ENCODE measurements around the gene SP5.
"Not testable (repeated sequence)": the region's sequence is repeated elsewhere in the genome, so short reads cannot be mapped to it uniquely, and the experiment has no call there.

Gene SP5

DNA sequence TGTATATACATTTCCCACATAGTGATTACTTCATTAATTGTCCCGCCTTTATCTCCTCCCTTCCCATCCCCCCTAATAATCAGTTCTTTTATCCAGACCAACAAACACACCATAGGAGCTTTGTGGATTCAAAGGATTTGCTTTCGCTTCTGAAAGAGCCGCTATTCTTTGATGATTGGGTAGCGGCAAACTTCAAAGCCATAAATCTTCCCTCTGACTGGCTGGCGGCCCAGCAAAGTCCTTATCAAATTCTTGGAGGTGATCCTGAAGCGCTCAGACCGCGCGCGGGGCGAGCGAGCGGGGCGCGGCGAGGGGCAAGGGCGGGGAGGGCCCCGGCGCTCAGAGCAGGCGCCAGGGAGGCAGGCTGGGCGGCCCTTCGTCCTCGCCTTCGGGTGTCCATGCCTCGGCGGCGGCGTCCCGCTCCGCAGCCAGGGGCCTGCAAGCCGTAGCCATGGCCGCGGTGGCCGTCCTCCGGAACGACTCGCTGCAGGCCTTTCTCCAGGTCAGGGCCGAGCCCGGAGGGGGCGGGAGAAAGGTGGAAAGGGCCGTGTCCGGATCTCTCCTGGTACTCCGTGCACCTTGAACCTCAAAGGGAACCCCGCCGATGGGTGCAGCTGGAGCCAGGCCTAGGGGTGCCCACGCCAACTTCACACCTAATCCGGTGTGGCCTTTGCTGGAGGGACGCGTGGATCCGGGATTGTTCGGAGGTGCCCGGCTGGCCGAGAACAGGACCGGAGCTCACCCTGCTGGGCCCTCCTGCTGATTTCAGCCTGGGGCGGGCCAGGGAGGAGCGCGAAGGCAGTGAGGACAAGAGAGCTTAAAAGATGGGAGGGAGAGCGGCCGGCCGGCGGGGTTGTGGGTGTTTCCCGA, at the start of gene SP5:
TSS of gene SP5 (plus strand) at position 276 of the 870 bp plus-strand sequence. CDS start at position 452, 176 bp downstream.
- peak; percentile 72 for DNase-seq (ENCODE audit: low spot score)

GRCh38 chr2:170665743-170666142, 49.4 kb upstream of the SP5 start:
- no peak for DNase-seq (ENCODE audit: low spot score)

DNA sequence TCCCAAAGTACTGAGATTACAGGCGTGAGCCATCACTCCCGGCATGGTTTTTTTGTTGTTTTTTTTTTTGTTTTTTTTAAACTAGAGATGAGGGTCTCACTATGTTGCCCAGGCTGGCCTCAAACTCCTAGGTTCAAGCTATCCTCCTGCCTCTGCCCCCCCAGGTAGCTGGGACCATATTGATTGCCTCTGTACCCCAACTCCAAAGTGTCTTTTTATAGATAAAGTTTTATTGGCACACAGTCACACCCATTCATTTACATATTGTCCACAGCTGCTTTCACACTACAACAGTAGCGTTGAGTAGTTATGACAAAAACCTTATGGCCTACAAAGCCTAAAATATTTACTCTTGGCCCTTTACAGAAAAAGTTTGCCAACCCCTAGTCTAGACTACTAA, 45.2 kb upstream of the SP5 start:
- DNase-seq (ENCODE audit: low spot score) = no peak

- DNase-seq (ENCODE audit: low spot score) = no peak
These were observed 44.5 kb upstream of the SP5 start for GRCh38 chr2:170670651-170671050.

DNA sequence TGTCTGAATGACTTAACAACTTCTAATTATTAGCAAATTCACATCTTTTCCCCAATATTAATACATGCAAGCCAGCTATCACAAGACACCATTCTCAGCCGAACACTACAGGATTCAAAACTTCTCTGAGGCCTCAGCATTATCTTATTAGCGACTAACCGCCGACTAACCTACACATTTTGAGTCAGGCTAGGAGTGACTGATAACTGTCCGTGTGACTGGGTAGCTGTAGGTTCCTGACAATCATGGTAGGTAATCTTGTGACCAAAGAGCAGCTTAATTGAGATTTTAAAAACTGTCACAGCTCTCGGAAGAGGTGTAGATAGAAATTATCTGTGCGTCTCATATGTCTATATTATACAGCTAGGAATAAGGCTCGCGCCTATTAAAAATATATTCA, 44.1 kb upstream of the SP5 start:
- no peak for DNase-seq (ENCODE audit: low spot score)

DNA sequence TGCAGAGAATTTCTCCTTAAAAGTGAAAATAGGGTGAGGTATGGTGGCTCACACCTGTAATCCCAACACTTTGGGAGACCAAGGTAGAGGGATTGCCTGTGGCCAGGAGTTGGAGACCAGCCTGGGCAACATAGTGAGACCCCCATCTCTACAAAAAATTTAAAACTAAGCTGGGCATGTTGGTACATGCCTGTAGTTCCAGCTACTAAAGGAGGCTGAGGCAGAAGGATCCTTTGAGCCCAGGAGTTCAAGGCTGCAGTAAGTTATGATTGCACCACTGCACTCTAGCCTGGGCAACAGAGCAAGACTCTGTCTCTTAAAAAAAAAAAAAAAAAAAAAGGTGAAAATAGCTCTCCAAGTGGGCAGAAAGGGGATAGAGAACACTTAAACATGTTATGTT, 40.9 kb upstream of the SP5 start:
- not testable (repeated sequence) for DNase-seq (ENCODE audit: low spot score)

DNA sequence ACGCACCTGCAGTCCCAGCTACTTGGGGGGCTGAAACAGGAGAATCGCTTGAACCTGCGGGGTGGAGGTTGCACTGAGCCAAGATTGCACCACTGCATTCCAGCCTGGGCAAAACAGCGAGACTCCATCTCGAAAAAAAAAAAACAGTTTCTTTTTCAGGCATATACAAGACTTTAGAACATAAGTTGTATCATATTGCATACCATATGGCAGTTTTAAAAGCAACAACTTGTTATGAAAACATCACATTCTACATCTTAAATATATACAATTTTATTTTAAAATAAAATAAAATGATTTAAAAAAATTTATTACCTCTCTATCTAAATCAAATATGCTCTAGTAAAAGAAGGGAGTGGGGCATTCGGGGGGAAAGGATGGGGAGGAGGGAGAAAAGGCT, 39.4 kb upstream of the SP5 start:
- DNase-seq (ENCODE audit: low spot score) = no peak

DNA sequence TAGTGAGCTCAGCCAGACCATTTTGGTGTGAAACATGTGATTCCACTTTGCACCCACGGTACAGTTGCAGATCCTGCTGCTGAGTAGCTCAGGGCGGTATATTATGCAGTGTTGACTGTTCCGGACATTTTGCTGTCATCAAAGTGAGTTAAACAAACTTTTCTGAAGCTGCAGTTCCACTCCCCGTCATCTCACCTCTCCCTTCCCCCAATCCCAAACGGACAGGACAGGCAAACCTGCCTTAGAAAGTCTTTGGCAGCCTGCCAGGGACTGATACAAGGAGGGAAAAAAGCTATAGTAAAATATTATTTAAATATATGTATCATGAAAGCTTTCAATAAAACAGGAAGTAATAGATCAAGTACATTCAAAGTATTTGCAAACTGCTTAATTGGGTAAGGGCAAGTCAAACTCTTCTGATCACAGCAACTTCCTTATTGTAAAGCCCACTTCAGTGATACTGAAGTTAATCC, 35.5 kb upstream of the SP5 start:
- no peak for DNase-seq (ENCODE audit: low spot score)

- no peak for DNase-seq (ENCODE audit: low spot score)
These were observed 34.8 kb upstream of the SP5 start for GRCh38 chr2:170680172-170680941.

- DNase-seq (ENCODE audit: low spot score) = no peak
These were observed 33.8 kb upstream of the SP5 start for GRCh38 chr2:170681311-170681710.

DNA sequence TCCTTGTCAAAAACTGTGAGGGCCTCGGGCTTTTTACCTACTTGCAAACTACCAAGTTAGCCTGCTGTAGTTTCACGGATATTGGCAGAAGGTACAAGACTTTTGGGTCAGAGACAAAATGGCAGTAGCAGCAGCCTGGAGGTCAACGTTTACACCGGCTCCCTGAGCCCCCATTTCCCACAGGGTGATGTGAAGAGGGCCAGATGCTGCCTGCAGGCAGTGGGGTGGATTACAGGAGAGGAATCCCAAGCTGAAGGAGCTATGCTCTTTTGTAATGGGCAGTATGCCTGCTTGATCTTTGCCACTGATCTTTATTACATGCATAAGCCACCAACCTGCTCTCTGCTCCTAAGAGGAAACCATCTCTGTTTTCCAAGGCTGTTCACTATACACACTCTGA, 29.5 kb upstream of the SP5 start:
- no peak for DNase-seq (ENCODE audit: low spot score)

DNA sequence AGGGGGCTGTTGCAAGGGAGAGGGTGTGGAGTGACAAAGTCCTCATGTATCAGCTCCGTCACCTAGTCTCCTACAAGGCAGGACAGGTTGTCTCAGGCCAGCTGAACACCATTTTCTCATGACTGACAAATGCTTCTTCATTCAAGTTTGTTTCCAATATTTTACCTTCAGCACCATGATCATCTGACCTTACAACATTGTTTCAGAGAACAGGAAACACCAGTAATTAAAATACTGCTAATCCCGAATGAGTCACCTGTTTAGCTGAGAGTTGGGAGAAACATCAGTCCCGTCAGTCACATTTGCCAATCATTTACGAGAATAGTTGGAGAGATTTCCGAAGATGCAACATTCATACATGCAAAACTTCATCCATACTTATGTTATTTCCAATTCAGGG, 25.7 kb upstream of the SP5 start:
- DNase-seq (ENCODE audit: low spot score) = no peak

GRCh38 chr2:170690640-170691039, 24.5 kb upstream of the SP5 start:
- no peak for DNase-seq (ENCODE audit: low spot score)

GRCh38 chr2:170694316-170694715, 20.8 kb upstream of the SP5 start:
- DNase-seq (ENCODE audit: low spot score) = no peak

DNA sequence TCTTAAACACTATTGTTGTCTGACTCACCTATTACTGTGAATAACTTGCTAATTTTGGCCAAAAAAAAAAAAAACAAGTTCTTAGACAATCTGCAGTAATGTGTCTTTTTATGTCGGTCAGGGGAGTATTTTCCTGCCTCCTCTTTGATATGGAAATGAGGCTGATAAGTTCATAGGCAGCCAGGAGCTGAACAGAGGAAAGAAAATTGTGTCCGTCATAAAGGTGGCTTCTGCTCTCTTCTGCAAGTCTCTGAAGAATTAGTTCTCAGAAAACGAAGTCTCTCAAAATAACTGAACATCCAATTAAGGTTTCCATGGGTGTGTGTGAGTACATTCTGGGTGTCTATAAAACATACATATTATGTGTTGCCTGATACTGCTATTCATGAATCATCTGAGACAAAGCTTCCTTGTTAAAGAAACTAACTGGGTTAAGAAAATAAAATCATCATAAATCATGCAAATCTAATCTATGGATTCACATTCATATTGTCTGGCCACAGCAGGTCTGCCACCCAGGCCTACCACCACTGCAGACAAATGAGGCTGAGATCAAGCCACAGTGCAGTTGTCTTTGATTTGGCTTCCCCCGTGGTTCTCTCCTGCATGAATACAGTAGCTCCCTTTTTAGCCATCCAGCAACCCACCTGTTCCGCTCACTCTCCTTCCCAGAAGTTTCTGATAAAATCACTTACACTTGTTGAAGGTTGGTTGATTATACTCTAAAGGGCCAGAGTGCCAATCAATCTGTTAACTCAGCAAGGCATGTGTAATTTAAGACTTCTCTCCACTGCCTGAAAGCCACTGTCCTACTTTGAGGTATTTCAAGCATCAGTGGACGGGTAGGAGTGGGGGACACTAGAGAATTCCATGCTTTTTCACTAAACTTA, 19.4 kb upstream of the SP5 start:
- DNase-seq (ENCODE audit: low spot score) = no peak

GRCh38 chr2:170696948-170697347, 18.2 kb upstream of the SP5 start:
- DNase-seq (ENCODE audit: low spot score) = no peak

- no peak for DNase-seq (ENCODE audit: low spot score)
These were observed 14.1 kb upstream of the SP5 start for GRCh38 chr2:170701011-170701410.

DNA sequence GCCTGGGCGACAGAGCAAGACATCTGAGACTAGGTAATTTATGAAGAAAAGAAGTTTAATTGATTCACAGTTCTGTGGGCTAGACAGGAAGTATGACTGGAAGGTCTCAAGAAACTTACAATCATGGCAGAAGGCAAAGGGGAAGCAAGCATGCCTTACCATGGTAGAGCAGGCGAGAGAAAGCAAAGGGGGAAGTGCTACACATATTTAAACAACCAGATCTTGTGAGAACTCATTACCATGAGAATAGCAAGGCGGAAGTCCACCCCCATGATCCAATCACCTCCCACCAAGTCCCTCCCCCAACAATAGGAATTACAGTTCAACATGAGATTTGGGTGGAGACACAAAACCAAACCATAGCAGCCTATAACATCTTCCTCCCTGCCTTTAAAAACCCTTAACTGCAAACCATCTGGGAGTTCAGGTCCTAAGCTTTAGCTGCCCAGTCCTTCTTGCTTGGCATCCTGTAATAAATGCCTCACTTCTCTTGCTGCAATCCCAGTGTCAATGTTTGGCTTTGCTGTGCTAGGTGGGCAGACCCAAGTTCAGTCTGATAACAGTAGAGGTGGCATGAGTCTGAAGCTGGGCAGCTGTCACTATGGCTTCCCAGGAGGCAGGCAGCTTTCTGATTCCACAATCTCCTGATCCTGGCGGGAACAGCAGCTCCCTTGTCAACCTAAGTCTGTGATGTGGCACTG, 11.2 kb upstream of the SP5 start:
- DNase-seq (ENCODE audit: low spot score) = no peak

- DNase-seq (ENCODE audit: low spot score) = no peak
These were observed 7.0 kb upstream of the SP5 start for GRCh38 chr2:170707821-170708795.

GRCh38 chr2:170710609-170710979, 4.5 kb upstream of the SP5 start:
- no peak for DNase-seq (ENCODE audit: low spot score)
